ENCODE measurements around the gene ST3GAL2. TPM values are rescaled to one million over a fixed set of nuclear protein-coding genes. Genes with fewer than 3 reads are reported as not detected.

Gene ST3GAL2
- total RNA-seq, 1 experiment from 2014 or later, result 45.9 TPM

GRCh38 chr16:70474320-70475053 is 35.6 kb upstream of the ST3GAL2 start:
- Mint-ChIP-seq H3K27ac (no peak overlapping the region), H3K36me3 (ENCODE audit: insufficient read depth in 1 of 3, low read depth in 3 of 3) (no peaks in the 10 kb centered on the region; a peak in 1 of 7 replicates), H3K27me3 (ENCODE audit: low read depth) (no peaks in the 10 kb centered on the region), H3K4me1 (peaks cover 8 to 11% of the 10 kb centered on the region in 2 experiments), H3K9me3 (no peaks in the 10 kb centered on the region), H3K4me3 (no peak overlapping the region)
- H3K14ac ChIP-seq (ENCODE audit: insufficient read depth, low read length), result no peak overlapping the region
- H2AK5ac ChIP-seq (ENCODE audit: insufficient read length, low read length), result no peak overlapping the region
- no peak overlapping the region for H2AFZ ChIP-seq (ENCODE audit: low read length)
- no peaks in the 10 kb centered on the region for H3K79me1 ChIP-seq (ENCODE audit: insufficient read depth, low read depth, low read length, poor library complexity, severe bottlenecking)
- H2BK20ac ChIP-seq (ENCODE audit: low read depth, low read length, poor library complexity, severe bottlenecking), result no peak overlapping the region
- H4K5ac ChIP-seq (ENCODE audit: insufficient read length, low read depth, low read length), result no peak overlapping the region
- H3K23me2 ChIP-seq (ENCODE audit: insufficient read length, low read depth, low read length, poor library complexity, severe bottlenecking), result no peaks in the 10 kb centered on the region
- no peak overlapping the region for H3K23ac ChIP-seq (ENCODE audit: insufficient read length, low read depth, low read length)
- no peaks in the 10 kb centered on the region; the same call in 1 of the 2 replicates for H3K4me1 ChIP-seq (ENCODE audit: insufficient read depth, low read length)
- no peak overlapping the region for H3K9ac ChIP-seq (ENCODE audit: extremely low read depth, insufficient read length, low read length)
- no peak overlapping the region for H3K4ac ChIP-seq (ENCODE audit: low read depth, low read length)
- H3K79me2 ChIP-seq (ENCODE audit: insufficient read depth, low read length), result no peaks in the 10 kb centered on the region
- no peak overlapping the region for H4K8ac ChIP-seq (replicated peaks; ENCODE audit: insufficient read length, low read depth, low read length)
- TF ChIP-seq, protein P1, sequence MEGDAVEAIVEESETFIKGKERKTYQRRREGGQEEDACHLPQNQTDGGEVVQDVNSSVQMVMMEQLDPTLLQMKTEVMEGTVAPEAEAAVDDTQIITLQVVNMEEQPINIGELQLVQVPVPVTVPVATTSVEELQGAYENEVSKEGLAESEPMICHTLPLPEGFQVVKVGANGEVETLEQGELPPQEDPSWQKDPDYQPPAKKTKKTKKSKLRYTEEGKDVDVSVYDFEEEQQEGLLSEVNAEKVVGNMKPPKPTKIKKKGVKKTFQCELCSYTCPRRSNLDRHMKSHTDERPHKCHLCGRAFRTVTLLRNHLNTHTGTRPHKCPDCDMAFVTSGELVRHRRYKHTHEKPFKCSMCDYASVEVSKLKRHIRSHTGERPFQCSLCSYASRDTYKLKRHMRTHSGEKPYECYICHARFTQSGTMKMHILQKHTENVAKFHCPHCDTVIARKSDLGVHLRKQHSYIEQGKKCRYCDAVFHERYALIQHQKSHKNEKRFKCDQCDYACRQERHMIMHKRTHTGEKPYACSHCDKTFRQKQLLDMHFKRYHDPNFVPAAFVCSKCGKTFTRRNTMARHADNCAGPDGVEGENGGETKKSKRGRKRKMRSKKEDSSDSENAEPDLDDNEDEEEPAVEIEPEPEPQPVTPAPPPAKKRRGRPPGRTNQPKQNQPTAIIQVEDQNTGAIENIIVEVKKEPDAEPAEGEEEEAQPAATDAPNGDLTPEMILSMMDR (conservative IDR thresholded peaks at IDR 0.05), result no peak
- no peak overlapping the region for H3K18ac ChIP-seq (ENCODE audit: insufficient read length, low read depth, low read length)
- WGBS (ENCODE audit: extremely low coverage, insufficient read length, low lambda C conversion rate), result no CpG with 5 or more reads among the region's 22 CpGs
- no peaks in the 10 kb centered on the region for H3K27me3 ChIP-seq (ENCODE audit: insufficient read depth, low read length)
- H2BK12ac ChIP-seq (ENCODE audit: insufficient read length, low read depth, low read length), result no peak overlapping the region
- H3T11ph ChIP-seq (ENCODE audit: low read length), result no peak overlapping the region
- H4K20me1 ChIP-seq (ENCODE audit: control insufficient read depth, insufficient read depth, insufficient read length), result peaks cover 3% of the 10 kb centered on the region
- no peak overlapping the region for H3K56ac ChIP-seq (ENCODE audit: insufficient read length, low read depth, low read length)
- no peak overlapping the region for H3K4me2 ChIP-seq (ENCODE audit: insufficient read depth, insufficient read length, low read length)
- no peak for DNase-seq
- H2BK120ac ChIP-seq (ENCODE audit: low read depth, low read length, poor library complexity, severe bottlenecking), result no peak overlapping the region
- H2BK5ac ChIP-seq (ENCODE audit: insufficient read length, low read length), result no peak overlapping the region
- H4K91ac ChIP-seq (ENCODE audit: insufficient read length, low read depth, low read length), result no peak overlapping the region
- no peaks in the 10 kb centered on the region for H3K9me3 ChIP-seq (ENCODE audit: control insufficient read depth, low read depth, low read length)
- no peak overlapping the region for H3K27ac ChIP-seq (ENCODE audit: insufficient read length, low read depth, low read length)
- no peak overlapping the region for H2BK15ac ChIP-seq (ENCODE audit: low read depth, low read length)
